Measurements from ENCODE around the gene TTC7B.

The TTC7B gene

GRCh38 chr14:90805084-90805391, 11.2 kb downstream of the TTC7B start:
- no peak for DNase-seq (ENCODE audit: low spot score)

- DNase-seq (ENCODE audit: low spot score), result no peak
Observed at GRCh38 chr14:90804292-90805083, 11.7 kb downstream of the TTC7B start.

GRCh38 chr14:90803249-90803648, 13.0 kb downstream of the TTC7B start:
- DNase-seq (ENCODE audit: low spot score), result no peak

- DNase-seq (ENCODE audit: low spot score), result no peak
Observed at GRCh38 chr14:90799420-90799819, 16.8 kb downstream of the TTC7B start.

- no peak for DNase-seq (ENCODE audit: low spot score)
Observed at GRCh38 chr14:90797919-90798318, 18.3 kb downstream of the TTC7B start.

GRCh38 chr14:90797451-90797850, 18.8 kb downstream of the TTC7B start:
- DNase-seq (ENCODE audit: low spot score), result no peak

- peak; percentile 75 for DNase-seq (ENCODE audit: low spot score)
Observed at GRCh38 chr14:90796329-90796728, 19.9 kb downstream of the TTC7B start.

- no peak for DNase-seq (ENCODE audit: low spot score)
Observed at GRCh38 chr14:90795744-90796143, 20.5 kb downstream of the TTC7B start.

- no peak for DNase-seq (ENCODE audit: low spot score)
Observed at GRCh38 chr14:90791486-90791885, 24.7 kb downstream of the TTC7B start.

- peak; percentile 59 for DNase-seq (ENCODE audit: low spot score)
Observed at GRCh38 chr14:90788031-90788430, 28.2 kb downstream of the TTC7B start.

- no peak for DNase-seq (ENCODE audit: low spot score)
Observed at GRCh38 chr14:90785876-90786450, 30.3 kb downstream of the TTC7B start.

- peak; percentile 74 for DNase-seq (ENCODE audit: low spot score)
Observed at GRCh38 chr14:90785471-90785870, 30.8 kb downstream of the TTC7B start.

GRCh38 chr14:90784621-90785270, 31.5 kb downstream of the TTC7B start:
- no peak for DNase-seq (ENCODE audit: low spot score)

- DNase-seq (ENCODE audit: low spot score), result no peak
Observed at GRCh38 chr14:90783344-90783743, 32.9 kb downstream of the TTC7B start.

GRCh38 chr14:90782892-90783291, 33.3 kb downstream of the TTC7B start:
- DNase-seq (ENCODE audit: low spot score), result no peak

GRCh38 chr14:90781876-90782275, 34.4 kb downstream of the TTC7B start:
- no peak for DNase-seq (ENCODE audit: low spot score)

GRCh38 chr14:90781344-90781761, 34.9 kb downstream of the TTC7B start:
- DNase-seq (ENCODE audit: low spot score), result no peak

GRCh38 chr14:90780519-90780918, 35.7 kb downstream of the TTC7B start:
- DNase-seq (ENCODE audit: low spot score), result no peak

GRCh38 chr14:90778571-90779255, 37.5 kb downstream of the TTC7B start:
- DNase-seq (ENCODE audit: low spot score), result no peak

- DNase-seq (ENCODE audit: low spot score), result no peak
Observed at GRCh38 chr14:90777830-90778485, 38.3 kb downstream of the TTC7B start.

- DNase-seq (ENCODE audit: low spot score), result no peak
Observed at GRCh38 chr14:90777358-90777757, 38.9 kb downstream of the TTC7B start.

- DNase-seq (ENCODE audit: low spot score), result no peak
Observed at GRCh38 chr14:90775441-90775840, 40.8 kb downstream of the TTC7B start.

Measured in pons (tissue), 1 donor.